Measurements from ENCODE around the gene YY1. TPM values are rescaled to one million over a fixed set of nuclear protein-coding genes. Genes with fewer than 3 reads are reported as not detected.

The YY1 gene
- total RNA-seq, 3 donors from 2014 or later (not counting 1 experiment from before 2014, with no cell fraction given), result 77.9 to 92.6 (median 90.4) TPM

DNA sequence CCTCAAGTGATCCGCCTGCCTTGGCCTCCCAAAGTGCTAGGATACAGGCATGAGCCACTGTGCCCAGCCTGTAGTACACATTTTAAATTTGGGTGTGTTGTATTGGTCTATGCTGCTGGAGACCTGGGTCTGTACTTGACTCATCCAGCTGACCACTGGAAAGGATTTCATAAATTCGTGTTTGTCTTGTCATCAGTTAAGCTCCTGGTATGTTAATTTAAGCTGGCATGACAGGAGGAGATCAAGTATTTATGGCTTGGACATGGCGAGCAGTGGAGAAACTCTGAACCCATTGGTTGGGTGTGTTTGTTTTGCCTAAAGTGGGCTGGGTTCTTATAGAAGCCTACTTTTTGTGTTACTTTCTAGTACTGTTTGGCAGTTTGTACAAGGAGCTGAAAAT, 24.2 kb downstream of the YY1 start:
- Mint-ChIP-seq H3K4me3 (no peak overlapping the region), H3K36me3 (no peaks in the 10 kb centered on the region), H3K4me1 (peaks cover 76 to 84% of the 10 kb centered on the region in 2 donors), H3K27me3 (ENCODE audit: low read depth in 2 of 2) (no peaks in the 10 kb centered on the region), H3K9me3 (no peaks in the 10 kb centered on the region), H3K27ac (peak overlapping the region in 1 of 2 donors; percentile 19)
- no peaks in the 10 kb centered on the region for H3K9me3 ChIP-seq (ENCODE audit: control insufficient read depth, insufficient read depth, low read length)
- peaks cover 25% of the 10 kb centered on the region for H3K36me3 ChIP-seq (ENCODE audit: control insufficient read depth, insufficient read depth, low read length)
- TF ChIP-seq, protein P1, sequence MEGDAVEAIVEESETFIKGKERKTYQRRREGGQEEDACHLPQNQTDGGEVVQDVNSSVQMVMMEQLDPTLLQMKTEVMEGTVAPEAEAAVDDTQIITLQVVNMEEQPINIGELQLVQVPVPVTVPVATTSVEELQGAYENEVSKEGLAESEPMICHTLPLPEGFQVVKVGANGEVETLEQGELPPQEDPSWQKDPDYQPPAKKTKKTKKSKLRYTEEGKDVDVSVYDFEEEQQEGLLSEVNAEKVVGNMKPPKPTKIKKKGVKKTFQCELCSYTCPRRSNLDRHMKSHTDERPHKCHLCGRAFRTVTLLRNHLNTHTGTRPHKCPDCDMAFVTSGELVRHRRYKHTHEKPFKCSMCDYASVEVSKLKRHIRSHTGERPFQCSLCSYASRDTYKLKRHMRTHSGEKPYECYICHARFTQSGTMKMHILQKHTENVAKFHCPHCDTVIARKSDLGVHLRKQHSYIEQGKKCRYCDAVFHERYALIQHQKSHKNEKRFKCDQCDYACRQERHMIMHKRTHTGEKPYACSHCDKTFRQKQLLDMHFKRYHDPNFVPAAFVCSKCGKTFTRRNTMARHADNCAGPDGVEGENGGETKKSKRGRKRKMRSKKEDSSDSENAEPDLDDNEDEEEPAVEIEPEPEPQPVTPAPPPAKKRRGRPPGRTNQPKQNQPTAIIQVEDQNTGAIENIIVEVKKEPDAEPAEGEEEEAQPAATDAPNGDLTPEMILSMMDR (IDR thresholded peaks at IDR 0.05), result no peak
- ATAC-seq (no peak), DNase-seq (no peak)
- H3K4me3 ChIP-seq (ENCODE audit: low read length), result no peak overlapping the region
- intact Hi-C loops (cut with micrococcal nuclease), result no loop called here
- H3K27ac ChIP-seq (ENCODE audit: low read length), result no peak overlapping the region
- WGBS (ENCODE audit: insufficient coverage), result 83% methylated on average over 3 of the region's 3 CpGs
- peaks cover 22% of the 10 kb centered on the region for H3K4me1 ChIP-seq (ENCODE audit: control insufficient read depth, insufficient read depth, low read length)
- no peaks in the 10 kb centered on the region for H3K27me3 ChIP-seq (ENCODE audit: control insufficient read depth, insufficient read depth, low read length)

GRCh38 chr14:100267990-100268389, 29.0 kb downstream of the YY1 start:
- Mint-ChIP-seq H3K9me3 (no peaks in the 10 kb centered on the region), H3K27ac (peak overlapping the region; percentile 23 to 80), H3K27me3 (ENCODE audit: low read depth in 2 of 2) (no peaks in the 10 kb centered on the region), H3K4me1 (peaks cover 48 to 62% of the 10 kb centered on the region in 2 donors), H3K4me3 (no peak overlapping the region), H3K36me3 (no peaks in the 10 kb centered on the region)
- ATAC-seq, result no peak
- TF ChIP-seq, protein P1 (IDR thresholded peaks at IDR 0.05), result no peak
- WGBS (ENCODE audit: insufficient coverage), result 97% methylated on average over 7 of the region's 7 CpGs
- H3K36me3 ChIP-seq (ENCODE audit: control insufficient read depth, insufficient read depth, low read length), result peaks cover 31% of the 10 kb centered on the region
- intact Hi-C loops (cut with micrococcal nuclease), result no loop called here
- no peak for DNase-seq
- no peak overlapping the region for H3K4me3 ChIP-seq (ENCODE audit: low read length)
- H3K9me3 ChIP-seq (ENCODE audit: control insufficient read depth, insufficient read depth, low read length), result no peaks in the 10 kb centered on the region
- no peaks in the 10 kb centered on the region for H3K27me3 ChIP-seq (ENCODE audit: control insufficient read depth, insufficient read depth, low read length)
- no peak overlapping the region for H3K27ac ChIP-seq (ENCODE audit: low read length)
- H3K4me1 ChIP-seq (ENCODE audit: control insufficient read depth, insufficient read depth, low read length), result peaks cover 4% of the 10 kb centered on the region

DNA sequence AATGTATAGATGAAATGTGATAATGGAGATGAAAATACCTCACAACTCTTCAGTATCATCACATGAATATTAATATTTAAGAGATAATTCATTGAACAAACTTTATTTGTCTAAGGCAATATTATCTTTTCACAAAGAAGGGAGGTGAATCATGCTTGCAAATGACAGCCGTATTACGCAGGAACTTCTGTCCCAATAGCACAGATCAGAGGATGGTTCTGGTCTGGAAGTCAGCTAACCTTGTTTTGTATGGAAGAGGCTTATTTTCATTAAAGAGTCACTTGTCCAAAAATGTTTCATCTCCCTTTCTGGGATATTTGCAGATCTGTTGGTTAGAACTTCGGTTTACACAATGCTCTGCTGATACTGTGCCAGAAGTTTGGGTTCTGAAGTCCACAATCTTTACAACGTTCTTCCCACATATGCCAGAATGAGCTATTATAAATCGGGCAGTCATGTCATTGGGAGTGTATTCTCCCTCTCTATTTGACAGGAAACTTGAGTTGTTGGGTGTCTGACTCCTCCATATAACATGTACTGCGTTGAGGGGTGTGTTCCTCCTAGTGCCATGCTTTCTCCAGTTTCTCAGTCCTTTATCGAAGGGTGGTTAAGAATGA, 29.8 kb downstream of the YY1 start:
- Histone ChIP-seq H3K27me3 (ENCODE audit: control insufficient read depth, insufficient read depth, low read length) (no peaks in the 10 kb centered on the region), H3K27ac (ENCODE audit: low read length) (no peak overlapping the region), H3K9me3 (ENCODE audit: control insufficient read depth, insufficient read depth, low read length) (no peaks in the 10 kb centered on the region), H3K4me3 (ENCODE audit: low read length) (no peak overlapping the region), H3K4me1 (ENCODE audit: control insufficient read depth, insufficient read depth, low read length) (peaks cover 4% of the 10 kb centered on the region), H3K36me3 (ENCODE audit: control insufficient read depth, insufficient read depth, low read length) (peaks cover 25% of the 10 kb centered on the region)
- Mint-ChIP-seq H3K36me3 (no peaks in the 10 kb centered on the region), H3K4me3 (no peak overlapping the region), H3K27ac (peak overlapping the region; percentile 27 to 32), H3K27me3 (ENCODE audit: low read depth in 2 of 2) (no peaks in the 10 kb centered on the region), H3K4me1 (peaks cover 43 to 56% of the 10 kb centered on the region in 2 donors), H3K9me3 (no peaks in the 10 kb centered on the region)
- ATAC-seq, result no peak
- intact Hi-C loops (cut with micrococcal nuclease), result no loop called here
- WGBS (ENCODE audit: insufficient coverage), result 89% methylated on average over 5 of the region's 7 CpGs
- TF ChIP-seq, protein P1 (IDR thresholded peaks at IDR 0.05), result no peak
- no peak for DNase-seq

Data from natural killer cell (primary cell).